NB4 (cell line): ENCODE measurements around the gene CYB5R3.

Source experiments
- DNase-seq: peaks from one replicate; pipeline ENCODE4 v3.0.0; 2010; ENCODE audit warnings: low read depth
- H3K4me3 ChIP-seq: one replicate; pipeline ENCODE4 v1.5.1; 2011; ENCODE audit warnings: mild to moderate bottlenecking, low read depth, low read length, moderate library complexity
- CTCF ChIP-seq: IDR thresholded peaks from one replicate; pipeline ENCODE4 v1.5.1; 2012; ENCODE audit warnings: low read depth, low read length
- MYC ChIP-seq: IDR thresholded peaks from 2 replicates; pipeline ENCODE4 v1.6.1; 2011; ENCODE audit warnings: low read depth, low read length
- POLR2A ChIP-seq: IDR thresholded peaks from 2 replicates; pipeline ENCODE4 v1.6.1; 2011; ENCODE audit warnings: mild to moderate bottlenecking; ENCODE audit not compliant: insufficient read length; ENCODE audit errors: extremely low read depth
- TF ChIP-seq, protein P1 (sequence below): IDR thresholded peaks from 2 replicates; pipeline ENCODE4 v1.6.1; 2011; ENCODE audit warnings: low read depth, low read length

Gene CYB5R3

DNA sequence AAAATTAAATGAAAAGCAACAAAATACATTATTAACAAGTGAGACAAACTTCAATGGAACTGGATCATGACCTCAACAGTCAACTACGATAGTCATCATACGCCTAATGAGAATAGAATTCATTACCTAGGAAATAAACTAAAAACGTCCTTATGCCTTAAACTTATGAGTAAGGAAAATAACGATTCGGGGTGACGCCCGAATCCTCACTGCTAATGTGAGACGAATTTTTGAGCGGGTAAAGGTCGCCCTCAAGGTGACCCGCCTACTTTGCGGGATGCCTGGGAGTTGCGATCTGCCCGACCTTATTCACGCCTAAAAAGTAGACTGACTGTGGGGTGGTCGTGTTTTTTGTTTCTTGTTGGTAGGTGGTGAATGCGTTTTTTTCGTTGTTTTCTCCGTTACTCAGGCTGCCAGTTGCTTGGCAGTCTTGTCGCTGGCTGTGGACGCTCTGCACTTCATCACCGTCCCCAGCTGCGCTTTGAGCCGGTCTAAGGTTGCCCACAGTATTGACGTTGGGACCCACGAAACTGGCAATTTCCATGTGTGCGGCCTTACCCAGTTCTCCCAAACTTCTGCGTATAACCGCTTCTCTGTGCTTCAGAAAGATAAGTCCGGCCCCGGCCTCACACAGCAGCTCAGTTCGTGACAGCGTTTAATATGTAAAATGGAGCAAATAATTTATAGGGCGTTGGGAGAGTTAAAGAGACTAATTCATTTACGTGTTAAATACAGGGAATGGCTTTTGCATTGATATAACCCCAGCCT, 33.9 kb downstream of the CYB5R3 start:
- H3K4me3 ChIP-seq = peak overlapping the region; percentile 61
- peak; percentile 98 for DNase-seq
- TF ChIP-seq, protein P1, sequence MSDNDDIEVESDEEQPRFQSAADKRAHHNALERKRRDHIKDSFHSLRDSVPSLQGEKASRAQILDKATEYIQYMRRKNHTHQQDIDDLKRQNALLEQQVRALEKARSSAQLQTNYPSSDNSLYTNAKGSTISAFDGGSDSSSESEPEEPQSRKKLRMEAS = no peak
- TF ChIP-seq CTCF = no peak
- TF ChIP-seq MYC = peak; percentile 15; the same call in 1 of the 2 replicates
- peak; percentile 99 for TF ChIP-seq POLR2A

DNA sequence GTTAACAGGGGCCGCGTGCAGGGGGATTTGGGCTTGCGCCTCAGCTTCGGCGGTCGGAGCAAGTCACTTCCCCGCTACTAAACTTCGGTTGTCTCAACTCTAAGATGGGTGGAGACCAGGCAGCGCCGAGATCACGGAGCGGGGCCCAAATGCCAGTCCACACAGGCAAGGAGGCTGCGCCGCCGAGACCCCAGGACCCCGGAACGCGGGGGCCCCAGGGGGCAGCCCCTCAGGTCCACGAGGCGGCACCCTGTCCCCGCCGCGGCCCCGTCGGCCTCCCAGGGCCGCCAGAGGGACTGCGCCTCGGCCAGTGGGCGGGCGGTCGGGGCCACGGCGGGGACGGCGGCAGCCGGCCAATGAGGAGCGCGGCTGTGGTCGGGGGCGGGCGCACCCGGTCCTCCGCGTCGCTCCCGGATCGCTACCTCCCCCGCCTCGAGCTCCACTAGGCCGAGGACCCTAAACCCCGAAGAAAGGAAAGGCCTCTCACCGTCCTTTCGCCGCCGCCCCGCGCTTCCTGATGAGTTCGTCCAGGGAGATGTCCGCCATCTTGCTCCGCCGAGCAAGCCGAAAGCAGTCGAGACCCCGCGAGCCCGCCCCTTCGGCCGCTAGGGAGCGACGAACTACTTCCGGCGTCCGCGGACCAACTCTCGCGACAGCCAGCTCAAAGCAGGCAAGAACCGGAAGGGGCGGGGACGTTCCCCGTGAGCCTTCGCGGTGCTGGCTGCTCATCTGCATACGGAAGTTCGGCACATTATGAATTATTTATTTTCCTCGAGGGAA, 34.7 kb downstream of the CYB5R3 start, which contains the start of gene POLDIP3:
TSS of gene POLDIP3 (minus strand) at position 572 of the 780 bp plus-strand sequence. CDS start at position 546, 26 bp downstream.
- H3K4me3 ChIP-seq = peak within 1 kb of the TSS; percentile 82
- peak; percentile 98 for DNase-seq
- TF ChIP-seq, protein P1 = no peak; the same call in 1 of the 2 replicates
- no peak; the same call in none of the 2 replicates for TF ChIP-seq MYC
- TF ChIP-seq CTCF = no peak
- TF ChIP-seq POLR2A = peak; percentile 36

DNA sequence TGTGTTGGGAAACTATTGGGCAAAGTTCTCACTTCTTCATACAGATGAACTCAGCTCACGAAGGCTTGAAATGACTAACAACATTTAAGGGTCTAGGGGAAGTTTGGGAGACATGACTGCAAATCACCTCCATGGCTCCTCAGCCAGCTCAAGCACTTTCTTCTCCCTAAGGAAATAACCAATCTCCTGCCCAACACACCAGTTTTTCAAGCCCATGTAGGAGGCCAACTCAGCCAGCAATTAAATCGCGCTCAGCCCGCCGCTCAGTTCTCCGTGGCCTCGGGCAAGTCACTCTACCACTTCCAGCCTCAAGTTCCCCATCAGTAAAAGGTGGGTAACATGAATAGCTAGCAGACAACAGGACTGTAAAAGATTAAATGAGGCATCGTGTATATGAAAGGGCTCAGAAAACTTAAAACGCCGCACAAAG, 35.3 kb downstream of the CYB5R3 start:
- peak; percentile 56 for DNase-seq

DNA sequence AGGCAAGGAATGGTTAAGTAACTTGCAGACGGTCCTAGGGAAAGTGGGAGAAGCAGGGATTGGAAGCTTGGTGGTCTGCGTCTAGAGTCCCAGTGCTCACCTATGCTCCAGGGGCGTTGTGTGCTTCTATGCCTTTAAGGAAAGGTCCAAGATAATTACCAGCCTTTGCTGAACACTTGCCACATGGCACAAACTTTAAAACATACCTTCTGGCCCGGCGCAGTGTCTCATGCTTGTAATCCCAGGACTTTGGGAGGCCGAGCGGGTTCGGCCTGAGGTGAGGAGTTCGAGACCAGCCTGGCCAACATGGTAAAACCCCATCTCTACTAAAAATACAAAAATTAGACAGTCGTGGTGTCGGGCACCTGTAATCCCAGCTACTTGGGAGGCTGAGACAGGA, 36.9 kb downstream of the CYB5R3 start:
- TF ChIP-seq MYC (no peak), POLR2A (no peak), CTCF (no peak)
- TF ChIP-seq, protein P1 = no peak
- H3K4me3 ChIP-seq = peak overlapping the region; percentile 82
- DNase-seq = no peak

More for the DNA sequence above, 35.3 kb downstream of the CYB5R3 start:
- TF ChIP-seq POLR2A = no peak
- TF ChIP-seq MYC = no peak
- TF ChIP-seq, protein P1 = no peak
- TF ChIP-seq CTCF = no peak
- H3K4me3 ChIP-seq = peak overlapping the region; percentile 82

GRCh38 chr22:42611051-42611450, 38.1 kb downstream of the CYB5R3 start:
- no peak for TF ChIP-seq POLR2A
- no peak for TF ChIP-seq CTCF
- TF ChIP-seq, protein P1 = no peak
- TF ChIP-seq MYC = no peak
- DNase-seq = peak; percentile 23
- no peak overlapping the region for H3K4me3 ChIP-seq
